Esophagus squamous epithelium (tissue), 5 donors: ENCODE results near the gene PRR36. TPM values are rescaled to one million over a fixed set of nuclear protein-coding genes. Genes with fewer than 3 reads are reported as not detected.

ENCODE experiments used
- DNase-seq: peaks from one replicate; lab custom pipeline; 2025; lab: John Stamatoyannopoulos, UW
- H3K27ac ChIP-seq, 4 donors: fragments of 200-600 bp; sonication (generic); one replicate each; pipeline ENCODE4 v1.5.1; 2016 to 2019; ENCODE audit warnings: mild to moderate bottlenecking in 1 of 4
- H3K27me3 ChIP-seq, 4 donors: fragments of 200-600 bp; sonication (generic); 1 replicate in 3 of 4; 2 replicates in 1 of 4; pipeline versions ENCODE4 v1.5.1 to v1.6.0; 2017 to 2021; ENCODE audit warnings: antibody characterized with exemption in 1 of 4
- H3K36me3 ChIP-seq, 3 donors: fragments of 200-600 bp; sonication (generic); one replicate each; pipeline ENCODE4 v1.5.1; 2016 to 2019
- H3K4me1 ChIP-seq, 3 donors: fragments of 200-600 bp; sonication (generic); one replicate each; pipeline ENCODE4 v1.5.1; 2017 to 2019
- H3K4me3 ChIP-seq, 4 donors: fragments of 200-600 bp; sonication (generic); 1 replicate in 3 of 4; 2 replicates in 1 of 4; pipeline ENCODE4 v1.5.1; 2016 to 2019; ENCODE audit warnings: mild to moderate bottlenecking in 2 of 4, moderate library complexity in 1 of 4
- H3K9me3 ChIP-seq, 3 donors: fragments of 200-600 bp; sonication (generic); one replicate each; pipeline ENCODE4 v1.5.1; 2016 to 2019
- POLR2A ChIP-seq, 4 donors: fragments of 450-650 bp; IDR thresholded peaks; one replicate each; pipeline ENCODE4 v1.6.1; 2017; ENCODE audit warnings: antibody characterized with exemption in 4 of 4, mild to moderate bottlenecking in 4 of 4, moderate library complexity in 3 of 4
- WGBS, 2 donors: methylation state at CpG; one replicate each; pipeline ENCODE4 v1.1.5; 2018; 5-methylcytosine and 5-hydroxymethylcytosine counted together
- intact Hi-C: fragments of 100-400 bp; cut with DNase I; formaldehyde crosslinking; loops from one replicate; pipeline ENCODE4 v1.15.0; 2022
- total RNA-seq, 4 donors: library from RNA; depleted of rRNA; stranded (reverse); fragments of >200 nt; gene quantifications; one replicate each; pipeline ENCODE4 v1.1.0, GENCODE V29; 2016
- TF ChIP-seq, protein P1 (sequence below), 6 experiments: fragments of 450-650 bp in 4 of 6; fragments of 200-600 bp in 2 of 6; sonication (generic) in 2 of 6; IDR thresholded peaks; one replicate each; pipeline ENCODE4 v1.5.1; 2016 to 2019; ENCODE audit warnings: antibody characterized with exemption in 6 of 6, mild to moderate bottlenecking in 4 of 6, moderate library complexity in 4 of 6
- donor health status: DM: yes; HTN: yes; CAD: no.

Gene PRR36
- total RNA-seq, 4 donors from 2014 or later = 0.35 to 0.57 TPM; not detected in 2

- Histone ChIP-seq H3K4me3 (no peak within 1 kb of the TSS), H3K36me3 (peaks cover 30 to 42% (median 33%) of the 10 kb centered on the region in 3 donors), H3K9me3 (no peaks in the 10 kb centered on the region), H3K27ac (no peak within 1 kb of the TSS), H3K4me1 (peaks cover 27 to 43% (median 27%) of the 10 kb centered on the region in 3 donors), H3K27me3 (peaks cover 19 to 64% (median 24%) of the 10 kb centered on the region in 4 donors)
- DNase-seq = no peak
- intact Hi-C loops = no loop called here
- WGBS, 2 donors = 68 to 78% methylated on average over 2 to 3 of the region's 12 CpGs
- TF ChIP-seq, protein P1, sequence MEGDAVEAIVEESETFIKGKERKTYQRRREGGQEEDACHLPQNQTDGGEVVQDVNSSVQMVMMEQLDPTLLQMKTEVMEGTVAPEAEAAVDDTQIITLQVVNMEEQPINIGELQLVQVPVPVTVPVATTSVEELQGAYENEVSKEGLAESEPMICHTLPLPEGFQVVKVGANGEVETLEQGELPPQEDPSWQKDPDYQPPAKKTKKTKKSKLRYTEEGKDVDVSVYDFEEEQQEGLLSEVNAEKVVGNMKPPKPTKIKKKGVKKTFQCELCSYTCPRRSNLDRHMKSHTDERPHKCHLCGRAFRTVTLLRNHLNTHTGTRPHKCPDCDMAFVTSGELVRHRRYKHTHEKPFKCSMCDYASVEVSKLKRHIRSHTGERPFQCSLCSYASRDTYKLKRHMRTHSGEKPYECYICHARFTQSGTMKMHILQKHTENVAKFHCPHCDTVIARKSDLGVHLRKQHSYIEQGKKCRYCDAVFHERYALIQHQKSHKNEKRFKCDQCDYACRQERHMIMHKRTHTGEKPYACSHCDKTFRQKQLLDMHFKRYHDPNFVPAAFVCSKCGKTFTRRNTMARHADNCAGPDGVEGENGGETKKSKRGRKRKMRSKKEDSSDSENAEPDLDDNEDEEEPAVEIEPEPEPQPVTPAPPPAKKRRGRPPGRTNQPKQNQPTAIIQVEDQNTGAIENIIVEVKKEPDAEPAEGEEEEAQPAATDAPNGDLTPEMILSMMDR (IDR thresholded peaks at IDR 0.05) = no peak
Measured at GRCh38 chr19:7914598-7915045, 40.4 kb upstream of the PRR36 start, which contains the start of gene TGFBR3L. TGFBR3L (plus strand) TSS chr19:7914830.

- DNase-seq = no peak
- peaks cover 30 to 48% (median 33%) of the 10 kb centered on the region in 3 donors for H3K36me3 ChIP-seq
- intact Hi-C loops = no loop called here
- TF ChIP-seq, protein P1 (IDR thresholded peaks at IDR 0.05) = no peak
- no peak for TF ChIP-seq POLR2A (IDR thresholded peaks at IDR 0.05)
- WGBS, 2 donors = 52% methylated on average over 8 of the region's 12 CpGs; no CpG with 5 or more reads in 1 of the 2 donors
- no peaks in the 10 kb centered on the region for H3K9me3 ChIP-seq
- H3K4me1 ChIP-seq = peaks cover 22 to 42% (median 26%) of the 10 kb centered on the region in 3 donors
- peaks cover 19 to 61% (median 24%) of the 10 kb centered on the region in 4 donors for H3K27me3 ChIP-seq
- H3K27ac ChIP-seq = no peak overlapping the region
- no peak overlapping the region for H3K4me3 ChIP-seq
Measured at GRCh38 chr19:7914099-7914498, 39.9 kb upstream of the PRR36 start.

- TF ChIP-seq, protein P1 (IDR thresholded peaks at IDR 0.05) = no peak
- 82 to 87% methylated on average over 9 to 10 of the region's 10 CpGs for WGBS, 2 donors
- Histone ChIP-seq H3K4me3 (no peak overlapping the region), H3K4me1 (peaks cover 22 to 42% (median 22%) of the 10 kb centered on the region in 3 donors), H3K36me3 (peaks cover 30 to 52% (median 33%) of the 10 kb centered on the region in 3 donors), H3K27ac (no peak overlapping the region), H3K9me3 (no peaks in the 10 kb centered on the region), H3K27me3 (peaks cover 19 to 57% (median 24%) of the 10 kb centered on the region in 4 donors)
- intact Hi-C loops = no loop called here
- no peak for DNase-seq
Measured at GRCh38 chr19:7913652-7914051, 39.5 kb upstream of the PRR36 start.

DNA sequence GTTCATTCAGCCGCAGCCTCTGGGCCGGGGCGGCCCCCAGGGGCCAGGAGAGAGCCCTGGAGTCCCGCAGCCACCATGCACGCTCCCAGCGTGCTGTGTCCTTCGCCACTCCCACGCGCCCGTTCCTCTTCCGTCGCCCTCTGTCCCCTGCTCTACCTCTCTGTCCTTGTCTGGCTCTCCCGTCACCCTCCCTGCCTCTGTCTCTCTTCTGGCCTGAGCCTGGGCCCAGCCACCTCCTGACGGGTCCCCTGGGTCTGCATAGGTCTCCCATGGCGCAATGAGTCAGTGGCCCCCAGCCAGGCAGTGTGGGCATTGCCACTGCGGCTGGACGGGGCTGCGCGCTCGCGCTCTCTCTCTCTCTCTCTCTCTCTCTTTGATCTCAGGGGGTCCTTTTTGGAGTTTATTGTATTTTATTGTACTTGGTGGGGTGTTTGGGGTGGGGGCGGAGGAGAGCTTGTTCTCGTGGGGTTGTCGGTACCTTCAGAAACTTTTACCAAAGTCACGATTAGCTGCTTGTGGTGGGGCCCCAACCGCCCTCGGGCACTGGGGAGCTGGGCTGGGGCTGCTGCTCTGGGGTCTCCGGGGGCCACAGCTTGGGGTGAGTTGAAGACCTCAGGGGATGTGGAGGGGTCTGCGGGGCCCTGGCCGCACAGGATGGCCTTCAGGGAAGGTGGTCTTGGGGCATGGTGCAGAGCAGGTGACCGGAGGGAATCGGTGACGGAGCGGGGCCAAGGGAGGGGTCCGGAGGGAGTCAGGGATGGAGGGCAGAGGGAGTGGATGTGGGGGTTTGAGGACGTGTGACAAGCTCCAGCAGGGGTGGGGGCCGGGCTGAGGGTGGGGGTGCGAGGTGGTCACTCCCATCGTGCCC, 38.7 kb upstream of the PRR36 start:
- Histone ChIP-seq H3K9me3 (no peaks in the 10 kb centered on the region), H3K27me3 (peaks cover 13 to 50% (median 24%) of the 10 kb centered on the region in 4 donors), H3K4me1 (peaks cover 20 to 42% (median 25%) of the 10 kb centered on the region in 3 donors), H3K4me3 (no peak overlapping the region), H3K27ac (no peak overlapping the region), H3K36me3 (peaks cover 30 to 54% (median 33%) of the 10 kb centered on the region in 3 donors)
- no peak for DNase-seq
- TF ChIP-seq, protein P1 (IDR thresholded peaks at IDR 0.05) = no peak
- no peak for TF ChIP-seq POLR2A (IDR thresholded peaks at IDR 0.05)
- 91 to 93% methylated on average over 27 to 33 of the region's 39 CpGs for WGBS, 2 donors
- intact Hi-C loops = no loop called here
